ENCODE data around the gene SLC22A4.

SLC22A4 gene

DNA sequence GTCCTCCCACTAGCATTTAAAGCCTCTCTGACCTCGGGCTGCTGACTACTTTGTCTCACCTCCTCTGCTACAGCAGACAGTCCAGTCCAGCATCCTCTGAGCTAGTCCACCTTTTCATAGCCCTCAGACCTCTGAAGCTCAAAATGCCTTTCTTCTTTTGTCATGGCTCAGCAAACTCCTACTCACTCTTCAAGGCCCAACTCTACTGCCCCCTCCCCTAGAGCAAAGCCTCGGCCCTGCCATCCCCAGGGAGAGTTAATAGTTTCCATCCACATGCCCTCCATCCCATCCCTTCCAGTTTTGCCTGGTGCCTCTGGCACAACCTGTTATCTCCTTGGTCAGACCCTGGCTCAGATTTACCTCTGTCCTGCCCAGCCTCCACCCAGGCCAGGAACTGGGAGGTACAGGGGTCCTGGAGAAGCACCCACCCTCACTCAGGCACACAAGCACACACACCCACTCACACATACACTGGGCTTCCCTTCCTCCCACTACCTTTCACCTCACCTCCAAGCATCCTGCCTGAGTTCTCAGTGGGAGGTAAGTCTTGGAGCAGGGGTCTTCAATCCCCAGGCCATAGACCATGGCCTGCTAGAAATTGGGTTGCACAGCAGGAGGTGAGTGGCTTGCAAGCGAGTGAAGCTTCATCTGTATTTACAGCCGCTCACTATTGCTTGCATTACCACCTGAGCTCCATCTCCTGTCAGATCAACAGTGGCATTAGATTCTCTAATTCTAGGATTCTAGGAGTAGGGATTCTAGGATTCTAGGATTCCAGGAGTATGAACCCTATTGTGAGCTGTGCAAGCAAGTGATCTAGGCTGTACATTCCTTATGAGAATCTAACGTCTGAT, 18.6 kb upstream of the SLC22A4 start:
- DNase-seq (ENCODE audit: low read depth), result no peak
- TF ChIP-seq, protein P1, sequence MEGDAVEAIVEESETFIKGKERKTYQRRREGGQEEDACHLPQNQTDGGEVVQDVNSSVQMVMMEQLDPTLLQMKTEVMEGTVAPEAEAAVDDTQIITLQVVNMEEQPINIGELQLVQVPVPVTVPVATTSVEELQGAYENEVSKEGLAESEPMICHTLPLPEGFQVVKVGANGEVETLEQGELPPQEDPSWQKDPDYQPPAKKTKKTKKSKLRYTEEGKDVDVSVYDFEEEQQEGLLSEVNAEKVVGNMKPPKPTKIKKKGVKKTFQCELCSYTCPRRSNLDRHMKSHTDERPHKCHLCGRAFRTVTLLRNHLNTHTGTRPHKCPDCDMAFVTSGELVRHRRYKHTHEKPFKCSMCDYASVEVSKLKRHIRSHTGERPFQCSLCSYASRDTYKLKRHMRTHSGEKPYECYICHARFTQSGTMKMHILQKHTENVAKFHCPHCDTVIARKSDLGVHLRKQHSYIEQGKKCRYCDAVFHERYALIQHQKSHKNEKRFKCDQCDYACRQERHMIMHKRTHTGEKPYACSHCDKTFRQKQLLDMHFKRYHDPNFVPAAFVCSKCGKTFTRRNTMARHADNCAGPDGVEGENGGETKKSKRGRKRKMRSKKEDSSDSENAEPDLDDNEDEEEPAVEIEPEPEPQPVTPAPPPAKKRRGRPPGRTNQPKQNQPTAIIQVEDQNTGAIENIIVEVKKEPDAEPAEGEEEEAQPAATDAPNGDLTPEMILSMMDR (IDR thresholded peaks at IDR 0.05; ENCODE audit: control insufficient read depth, insufficient read depth, low read depth, low read length, missing control alignments), result no peak
- H3K4me3 ChIP-seq (ENCODE audit: control insufficient read depth, low read depth, low read length), result no peak overlapping the region

GRCh38 chr5:132277256-132277655, 16.9 kb upstream of the SLC22A4 start:
- TF ChIP-seq, protein P1 (IDR thresholded peaks at IDR 0.05; ENCODE audit: control insufficient read depth, insufficient read depth, low read depth, low read length, missing control alignments), result no peak
- H3K4me3 ChIP-seq (ENCODE audit: control insufficient read depth, low read depth, low read length), result no peak overlapping the region
- DNase-seq (ENCODE audit: low read depth), result no peak

DNA sequence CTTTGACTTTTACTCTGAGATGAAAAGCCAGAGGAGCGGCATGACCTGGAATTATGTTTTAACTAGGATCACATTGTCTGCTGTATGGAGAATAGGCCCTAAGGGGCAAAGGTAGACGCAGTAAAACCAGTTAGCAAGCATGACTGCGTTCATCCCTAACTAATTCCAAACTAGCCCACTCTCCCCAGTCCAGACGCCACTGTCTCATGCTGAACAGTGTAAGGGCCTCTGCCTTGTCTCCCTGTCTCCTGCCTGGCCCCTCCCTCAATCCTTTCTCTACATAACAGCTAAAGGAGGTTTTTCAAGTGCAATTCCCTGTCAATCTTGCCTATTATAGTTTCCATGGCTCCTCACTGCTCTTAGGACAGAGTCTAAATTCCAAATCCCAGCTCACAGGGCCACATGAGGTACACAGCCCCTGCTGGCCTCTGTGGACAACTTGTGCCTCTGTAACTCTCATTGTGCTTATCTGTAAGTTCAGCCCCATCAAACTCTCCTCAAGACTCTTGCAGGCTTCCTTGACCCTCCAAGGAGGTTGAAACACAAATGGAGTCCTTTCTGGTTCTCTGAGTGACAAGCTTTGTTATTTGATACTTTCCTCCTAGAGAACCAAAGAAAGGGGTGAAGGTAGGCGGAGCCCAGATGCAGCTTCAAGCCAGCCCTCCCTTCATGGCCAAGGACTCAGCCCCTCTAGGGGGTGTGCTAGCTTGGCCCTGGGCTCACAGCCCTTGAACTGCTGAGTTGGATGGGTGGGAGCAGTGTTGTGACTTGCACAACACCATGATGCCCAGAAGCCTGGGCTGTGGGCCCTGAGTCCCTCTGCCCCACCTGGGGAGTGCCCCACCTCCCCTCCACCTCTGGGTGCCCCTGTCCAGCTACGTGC, 16.0 kb upstream of the SLC22A4 start:
- DNase-seq (ENCODE audit: low read depth), result no peak
- TF ChIP-seq, protein P1 (IDR thresholded peaks at IDR 0.05; ENCODE audit: control insufficient read depth, insufficient read depth, low read depth, low read length, missing control alignments), result no peak

DNA sequence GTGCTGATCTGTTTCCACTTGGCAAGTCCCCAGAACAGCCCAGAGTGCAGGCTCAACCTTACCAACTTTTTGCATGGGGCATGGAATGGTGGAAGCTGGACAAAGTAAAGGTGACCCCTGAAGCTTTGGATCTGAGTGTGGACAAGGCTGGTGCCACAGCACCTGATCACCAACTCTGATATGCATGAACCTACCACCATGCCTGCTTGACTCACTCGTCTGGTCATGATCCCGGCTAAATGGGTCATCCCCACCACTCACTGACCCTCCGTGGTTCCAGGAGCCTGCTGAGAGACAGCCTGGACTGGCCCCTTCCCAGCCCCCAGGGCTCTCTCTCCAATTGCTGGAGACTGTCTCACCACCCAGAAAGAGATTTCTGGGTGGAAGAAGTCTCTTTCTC, 14.4 kb upstream of the SLC22A4 start:
- H3K4me3 ChIP-seq (ENCODE audit: control insufficient read depth, low read depth, low read length), result no peak overlapping the region
- DNase-seq (ENCODE audit: low read depth), result no peak
- TF ChIP-seq, protein P1 (IDR thresholded peaks at IDR 0.05; ENCODE audit: control insufficient read depth, insufficient read depth, low read depth, low read length, missing control alignments), result no peak

More for the DNA sequence above, 16.0 kb upstream of the SLC22A4 start:
- no peak overlapping the region for H3K4me3 ChIP-seq (ENCODE audit: control insufficient read depth, low read depth, low read length)

- H3K4me3 ChIP-seq (ENCODE audit: control insufficient read depth, low read depth, low read length), result no peak overlapping the region
- DNase-seq (ENCODE audit: low read depth), result no peak
- TF ChIP-seq, protein P1 (IDR thresholded peaks at IDR 0.05; ENCODE audit: control insufficient read depth, insufficient read depth, low read depth, low read length, missing control alignments), result no peak
Observed at GRCh38 chr5:132280371-132281240, 13.6 kb upstream of the SLC22A4 start.
